Aorta (tissue), 5 donors: Measurements from ENCODE around the gene TPI1. TPM values are rescaled to one million over a fixed set of nuclear protein-coding genes. Genes with fewer than 3 reads are reported as not detected.
"Not testable (repeated sequence)": the region's sequence is repeated elsewhere in the genome, so short reads cannot be mapped to it uniquely, and the experiment has no call there.

Experiments
- ATAC-seq: fragments of 200-7000 bp; cut with Tn5 transposase; one replicate; pipeline ENCODE4 v1.9.1; 2022; ENCODE audit warnings: moderate library complexity; ENCODE audit not compliant: low FRiP score
- DNase-seq, 2 donors: peaks; one replicate each; pipeline ENCODE4 v3.0.0-alpha.2; 2020
- H3K27ac ChIP-seq, 2 donors: one replicate each; pipeline ENCODE4 v1.5.1; 2013; ENCODE audit warnings: low read length in 2 of 2, mild to moderate bottlenecking in 2 of 2, moderate library complexity in 2 of 2, control low read depth in 1 of 2, inconsistent platforms in 1 of 2, low read depth in 1 of 2
- H3K27me3 ChIP-seq, 2 donors: one replicate each; pipeline ENCODE4 v1.6.1; 2013; ENCODE audit warnings: control low read depth in 1 of 2, low read length in 1 of 2, mild to moderate bottlenecking in 1 of 2, moderate library complexity in 1 of 2; ENCODE audit not compliant: insufficient read depth in 2 of 2, control insufficient read depth in 1 of 2
- H3K36me3 ChIP-seq, 2 donors: one replicate each; pipeline ENCODE4 v1.6.1; 2013; ENCODE audit warnings: control low read depth in 1 of 2, low read length in 1 of 2, mild to moderate bottlenecking in 1 of 2; ENCODE audit not compliant: insufficient read depth in 2 of 2, control insufficient read depth in 1 of 2
- H3K4me1 ChIP-seq, 2 donors: one replicate each; pipeline ENCODE4 v1.6.1; 2013; ENCODE audit warnings: low read length in 2 of 2, control low read depth in 1 of 2, mild to moderate bottlenecking in 1 of 2, moderate library complexity in 1 of 2; ENCODE audit not compliant: insufficient read depth in 2 of 2, control insufficient read depth in 1 of 2
- H3K4me3 ChIP-seq, 2 donors: one replicate each; pipeline ENCODE4 v1.5.1; 2013; ENCODE audit warnings: low read length in 2 of 2, control low read depth in 1 of 2, mild to moderate bottlenecking in 1 of 2
- H3K9me3 ChIP-seq: one replicate; pipeline ENCODE4 v1.6.1; 2013; ENCODE audit warnings: mild to moderate bottlenecking, low read length; ENCODE audit not compliant: control insufficient read depth
- WGBS, 2 donors: extraction: QIAGEN DNeasy Blood & Tissue Kit; methylation state at CpG; one replicate each; pipeline ENCODE4 v1.1.7; 2013; 5-methylcytosine and 5-hydroxymethylcytosine counted together
- intact Hi-C, 2 donors: fragments of 100-400 bp; cut with DNase I; formaldehyde crosslinking; loops; one replicate each; pipeline versions ENCODE4 v1.14.2 to v1.15.0; 2022
- polyA plus RNA-seq, 2 donors: library from polyadenylated mRNA; stranded (reverse); fragments of 200-250 nt; gene quantifications; one replicate each; pipeline ENCODE4 v1.2.3, GENCODE V29; 2013
- total RNA-seq, 2 donors: library from RNA; stranded (reverse); fragmentation: NEBNext Ultra II Directional; extraction: Animal tissue kit (Norgen Biotek cat#: 25700); gene quantifications; one replicate each; pipeline ENCODE4 v1.2.1, GENCODE V29; 2021
- donor health status: healthy with polysubstance abuse.
- donor health status: Bipolar disorder and iron deficiency.
- donor health status: DM: no; HTN: no; CAD: no.
- donor health status: DM: no; HTN: no; CAD: no.
- donor health status: DM: yes; HTN: yes; CAD: no.

The TPI1 gene
- total and polyA plus RNA-seq, 4 donors: 310 to 317 (median 315) TPM

GRCh38 chr12:6858799-6859198, 8.5 kb upstream of the TPI1 start:
- WGBS, 2 donors: 95 to 98% methylated on average over 2 of the region's 2 CpGs

GRCh38 chr12:6860116-6860515, 7.2 kb upstream of the TPI1 start:
- Histone ChIP-seq H3K9me3 (no peaks in the 10 kb centered on the region), H3K4me1 (no peaks in the 10 kb centered on the region), H3K27ac (no peak overlapping the region), H3K4me3 (no peak overlapping the region), H3K27me3 (no peaks in the 10 kb centered on the region), H3K36me3 (peaks cover 3 to 17% of the 10 kb centered on the region in 2 donors)
- 92 to 96% methylated on average over 9 of the region's 9 CpGs for WGBS, 2 donors
- DNase-seq (no peak), ATAC-seq (no peak)
- intact Hi-C loops: no loop called here

More at GRCh38 chr12:6858799-6859198, 8.5 kb upstream of the TPI1 start:
- Histone ChIP-seq H3K4me3 (no peak overlapping the region), H3K9me3 (no peaks in the 10 kb centered on the region), H3K36me3 (peaks cover 3 to 17% of the 10 kb centered on the region in 2 donors), H3K4me1 (no peaks in the 10 kb centered on the region), H3K27me3 (no peaks in the 10 kb centered on the region), H3K27ac (no peak overlapping the region)
- intact Hi-C loops: no loop called here
- DNase-seq (no peak), ATAC-seq (no peak)

- Histone ChIP-seq H3K27me3 (no peaks in the 10 kb centered on the region), H3K4me3 (no peak overlapping the region), H3K4me1 (no peaks in the 10 kb centered on the region), H3K9me3 (no peaks in the 10 kb centered on the region), H3K27ac (no peak overlapping the region), H3K36me3 (peaks cover 3 to 17% of the 10 kb centered on the region in 2 donors)
- ATAC-seq (no peak), DNase-seq (no peak)
- 94 to 96% methylated on average over 7 of the region's 7 CpGs for WGBS, 2 donors
- intact Hi-C loops: no loop called here
Measured at GRCh38 chr12:6860942-6861341, 6.4 kb upstream of the TPI1 start.

- 88 to 91% methylated on average over 9 of the region's 9 CpGs for WGBS, 2 donors
- no peak overlapping the region for H3K4me3 ChIP-seq
- H3K4me1 ChIP-seq: no peaks in the 10 kb centered on the region
- DNase-seq (no peak), ATAC-seq (no peak)
- peaks cover 3 to 17% of the 10 kb centered on the region in 2 donors for H3K36me3 ChIP-seq
- H3K27ac ChIP-seq: no peak overlapping the region
- intact Hi-C loops: no loop called here
- H3K9me3 ChIP-seq: no peaks in the 10 kb centered on the region
- H3K27me3 ChIP-seq: no peaks in the 10 kb centered on the region
Measured at GRCh38 chr12:6861391-6861790, 5.9 kb upstream of the TPI1 start.

- H3K36me3 ChIP-seq: peaks cover 3 to 17% of the 10 kb centered on the region in 2 donors
- ATAC-seq: no peak
Measured at GRCh38 chr12:6863033-6863432, 4.3 kb upstream of the TPI1 start.

GRCh38 chr12:6863586-6864321, 3.6 kb upstream of the TPI1 start:
- no peaks in the 10 kb centered on the region for H3K9me3 ChIP-seq
- H3K27ac ChIP-seq: no peak overlapping the region
- H3K36me3 ChIP-seq: peaks cover 3 to 13% of the 10 kb centered on the region in 2 donors
- WGBS, 2 donors: 89 to 95% methylated on average over 16 of the region's 16 CpGs
- ATAC-seq (no peak), DNase-seq (no peak)
- H3K4me1 ChIP-seq: peaks cover 0 to 1% of the 10 kb centered on the region in 2 donors
- H3K27me3 ChIP-seq: no peaks in the 10 kb centered on the region
- intact Hi-C loops: no loop called here
- no peak overlapping the region for H3K4me3 ChIP-seq

More at GRCh38 chr12:6863033-6863432, 4.3 kb upstream of the TPI1 start:
- Histone ChIP-seq H3K4me1 (no peaks in the 10 kb centered on the region), H3K27ac (no peak overlapping the region), H3K27me3 (no peaks in the 10 kb centered on the region), H3K9me3 (no peaks in the 10 kb centered on the region), H3K4me3 (no peak overlapping the region)
- intact Hi-C loops: no loop called here
- 89 to 90% methylated on average over 11 of the region's 11 CpGs for WGBS, 2 donors
- DNase-seq: no peak

- not testable (repeated sequence) for H3K27me3 ChIP-seq, H3K9me3 ChIP-seq, ATAC-seq, H3K4me1 ChIP-seq, H3K27ac ChIP-seq, DNase-seq, H3K4me3 ChIP-seq
- H3K36me3 ChIP-seq: peaks cover 3 to 11% of the 10 kb centered on the region in 2 donors
- WGBS, 2 donors: 91% methylated on average over 5 of the region's 5 CpGs
- intact Hi-C loops: loop anchor here in 1 of 2 donors (5.0 kb wide), 2 partner anchors 62 to 77 kb away; partner anchors contain the start of genes ATN1, C12orf57 and RNU7-1
Measured at GRCh38 chr12:6865307-6865706, 2.0 kb upstream of the TPI1 start.

GRCh38 chr12:6866163-6866919, 990 bp upstream of the TPI1 start:
- ATAC-seq (no peak), DNase-seq (no peak)
- peaks cover 3 to 6% of the 10 kb centered on the region in 2 donors for H3K36me3 ChIP-seq
- H3K9me3 ChIP-seq: no peaks in the 10 kb centered on the region
- WGBS, 2 donors: 66 to 70% methylated on average over 17 to 19 of the region's 19 CpGs
- peaks cover 0 to 1% of the 10 kb centered on the region in 2 donors for H3K4me1 ChIP-seq
- peak overlapping the region in 1 of 2 donors; percentile 77 for H3K27ac ChIP-seq
- intact Hi-C loops: loop anchor here (2.0 to 5.0 kb wide), 3 partner anchors 14 to 76 kb away; partner anchors contain the start of genes ATN1 (in 1 of the 2), C12orf57 (in 1 of the 2), RNU7-1 (in 1 of the 2) and USP5 (in 1 of the 2)
- H3K27me3 ChIP-seq: no peaks in the 10 kb centered on the region
- H3K4me3 ChIP-seq: no peak overlapping the region
